Measurements from ENCODE around the gene KMT2C.

Gene KMT2C

DNA sequence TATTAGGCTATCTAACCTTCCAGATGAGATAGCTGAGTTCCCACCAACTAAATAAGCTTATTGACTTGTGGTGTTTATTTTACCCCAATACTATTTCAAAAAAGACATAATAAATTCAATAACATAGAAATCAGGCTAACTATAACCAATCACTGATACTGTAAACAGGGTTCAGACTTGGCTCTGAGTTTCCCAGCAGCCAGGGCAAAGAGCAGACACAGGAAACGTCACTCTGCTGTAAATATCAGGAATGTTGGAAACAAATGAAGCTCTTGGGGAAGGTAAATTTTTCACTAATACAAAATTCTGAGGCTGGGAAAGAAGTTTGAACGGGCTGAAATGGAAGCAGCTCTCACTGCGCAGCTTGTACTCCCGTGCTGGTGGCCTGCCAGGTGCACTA lies 295.7 kb downstream of the KMT2C start:
- no peak for DNase-seq (ENCODE audit: low read depth in 2 of 2)

DNA sequence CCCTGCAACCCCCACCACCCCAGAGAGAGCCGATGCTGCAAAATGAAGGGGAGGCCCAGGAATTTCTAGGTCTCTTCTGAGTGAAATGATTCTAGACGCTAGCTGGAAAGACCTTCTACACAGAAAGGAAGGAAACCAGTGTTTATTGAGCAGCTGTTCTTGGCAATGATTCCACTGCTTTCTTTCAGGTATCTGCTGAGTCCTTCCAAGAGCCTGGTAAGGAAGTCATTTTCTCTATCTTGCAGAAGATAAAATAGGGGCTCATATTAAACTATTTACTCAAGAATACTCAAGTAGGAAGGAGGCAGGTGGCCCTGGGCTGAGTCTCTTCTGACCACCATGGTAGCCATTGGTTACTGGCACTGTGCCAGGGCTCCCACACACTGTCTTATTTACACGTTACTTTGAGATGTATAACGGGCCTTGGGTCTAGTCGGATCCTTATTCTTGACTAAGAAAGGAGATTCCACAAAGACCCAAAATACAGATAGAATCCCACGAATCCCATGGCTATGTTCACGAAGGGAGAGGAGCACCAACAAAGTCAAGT lies 298.3 kb downstream of the KMT2C start:
- no peak for DNase-seq (ENCODE audit: low read depth in 2 of 2)

DNA sequence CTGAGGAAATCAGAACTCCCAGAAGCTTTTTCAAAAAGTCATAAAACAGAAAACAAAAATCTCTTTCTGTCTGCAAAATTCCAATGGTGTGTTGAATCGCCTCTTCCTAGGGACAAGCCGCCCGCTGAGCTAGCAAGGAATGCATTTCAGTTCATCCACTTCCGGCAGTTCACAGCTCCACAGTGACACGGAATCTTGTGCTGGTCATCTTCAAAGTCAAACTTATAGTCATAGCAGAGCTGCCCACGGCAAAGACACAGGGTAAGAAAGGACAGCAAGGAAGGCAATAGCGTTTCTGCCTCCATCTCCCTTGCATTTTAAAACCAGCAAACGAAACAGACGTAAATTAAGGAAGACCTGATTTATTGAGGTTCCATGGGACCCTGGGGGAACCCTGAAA lies 299.1 kb downstream of the KMT2C start:
- DNase-seq (ENCODE audit: low read depth in 2 of 2) = no peak

DNA sequence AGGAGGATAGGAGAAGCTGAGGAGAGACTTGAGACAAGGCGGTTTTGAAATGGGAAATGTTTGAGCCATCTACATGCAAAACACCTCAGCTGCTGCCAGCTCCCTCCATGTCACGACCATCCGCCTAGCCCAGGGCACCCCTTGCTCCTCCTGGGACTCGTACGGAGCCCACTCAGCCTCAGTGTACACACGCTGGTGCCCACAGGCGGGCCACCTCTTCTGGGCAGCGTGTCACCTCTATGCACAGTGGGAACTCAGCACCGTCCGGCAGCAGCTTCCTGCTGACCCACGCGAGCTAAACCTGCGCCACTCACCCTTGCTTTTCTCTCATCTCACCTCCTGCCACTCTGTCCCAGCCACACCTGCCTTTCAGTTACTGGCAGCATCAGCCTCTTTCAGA lies 302.0 kb downstream of the KMT2C start:
- DNase-seq (ENCODE audit: low read depth in 2 of 2) = no peak

DNA sequence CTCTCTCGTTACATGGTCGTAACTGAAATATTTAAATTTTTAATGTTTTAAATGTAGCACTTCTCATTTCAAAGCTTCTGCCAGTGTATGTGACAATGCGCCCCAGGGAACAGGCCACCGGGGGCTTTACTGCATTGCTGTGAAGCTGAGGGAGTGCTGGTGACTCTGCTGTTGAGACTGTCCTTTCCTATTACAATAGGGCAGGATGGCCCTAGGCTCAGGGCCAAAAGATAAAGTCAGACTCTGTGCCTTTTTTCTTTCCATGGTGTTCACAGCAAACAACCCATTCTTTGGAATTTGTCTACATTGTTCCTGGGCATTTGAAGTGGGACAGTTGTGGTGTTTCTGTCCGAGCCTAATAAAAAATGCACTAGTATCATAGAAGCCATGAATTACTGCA lies 303.0 kb downstream of the KMT2C start:
- no peak for DNase-seq (ENCODE audit: low read depth in 2 of 2)

DNA sequence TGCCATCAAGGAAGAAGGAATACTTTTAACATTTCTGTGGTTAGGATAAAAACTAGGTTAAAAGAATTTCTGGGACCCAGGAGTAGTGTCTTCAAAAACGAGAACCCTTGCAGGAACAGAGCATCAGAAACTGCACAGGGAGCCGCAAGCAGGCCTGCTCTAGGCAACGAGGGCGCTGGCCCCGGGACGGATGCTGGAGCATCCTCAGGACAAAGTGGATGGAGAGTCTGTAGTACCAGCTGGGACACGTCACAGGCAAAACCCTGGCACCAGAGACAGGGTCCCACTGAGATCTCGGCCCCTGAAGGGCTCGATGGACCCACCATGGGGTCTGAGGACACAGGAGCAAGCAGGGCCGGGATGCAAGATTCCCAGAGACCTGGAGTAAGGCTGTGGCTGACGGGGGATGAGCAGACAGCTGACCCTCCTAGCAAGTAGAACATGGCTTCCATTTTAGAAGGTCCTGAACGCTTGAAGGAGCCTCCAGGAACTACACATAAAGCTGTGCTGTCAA lies 303.8 kb downstream of the KMT2C start:
- DNase-seq (ENCODE audit: low read depth in 2 of 2) = no peak

DNA sequence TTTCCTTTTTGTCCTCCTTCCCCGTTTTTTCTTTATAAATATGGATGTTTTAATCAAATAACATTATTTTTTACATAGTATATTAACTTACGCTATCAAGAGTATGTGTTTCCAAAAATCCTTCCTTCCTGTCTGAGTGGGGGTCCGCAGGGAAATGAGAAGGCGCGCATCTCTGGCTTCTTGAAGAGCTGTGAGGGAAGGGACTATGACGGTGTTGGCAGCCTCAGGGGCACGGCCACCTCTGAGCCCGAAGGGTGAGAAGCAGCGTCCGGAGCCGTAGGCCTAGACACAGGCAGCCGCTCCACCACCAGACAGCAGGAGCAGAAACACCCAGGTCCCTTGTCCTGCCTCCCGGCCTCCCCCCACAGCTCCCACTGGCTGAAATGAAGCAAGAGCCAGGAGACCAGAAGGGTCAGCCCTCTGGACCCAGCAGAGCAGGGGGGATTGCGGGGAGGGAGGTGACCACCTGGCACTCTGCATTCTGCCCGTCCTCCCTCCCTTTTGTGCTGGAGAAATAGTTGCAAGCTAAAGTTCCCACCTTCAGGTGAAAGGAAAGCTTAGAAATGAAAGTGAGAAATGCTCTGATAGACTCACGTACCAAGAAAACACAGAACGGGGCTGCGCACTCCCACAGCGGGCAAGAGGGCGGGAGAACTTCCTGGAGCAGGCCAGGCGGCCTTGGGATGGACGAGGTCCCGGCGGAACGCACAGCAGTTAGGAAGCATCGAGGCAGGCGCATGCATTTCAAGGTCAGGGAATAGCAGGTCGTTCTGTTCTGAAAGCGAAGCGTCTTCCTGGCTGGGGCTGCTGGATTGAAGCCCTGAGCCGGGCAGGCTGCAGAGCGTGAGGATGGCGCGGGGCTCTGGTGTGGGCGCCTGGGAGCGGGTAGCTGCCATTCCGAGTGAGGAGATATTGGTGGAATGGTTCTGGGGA lies 304.9 kb downstream of the KMT2C start:
- DNase-seq (ENCODE audit: low read depth in 2 of 2) = no peak

DNA sequence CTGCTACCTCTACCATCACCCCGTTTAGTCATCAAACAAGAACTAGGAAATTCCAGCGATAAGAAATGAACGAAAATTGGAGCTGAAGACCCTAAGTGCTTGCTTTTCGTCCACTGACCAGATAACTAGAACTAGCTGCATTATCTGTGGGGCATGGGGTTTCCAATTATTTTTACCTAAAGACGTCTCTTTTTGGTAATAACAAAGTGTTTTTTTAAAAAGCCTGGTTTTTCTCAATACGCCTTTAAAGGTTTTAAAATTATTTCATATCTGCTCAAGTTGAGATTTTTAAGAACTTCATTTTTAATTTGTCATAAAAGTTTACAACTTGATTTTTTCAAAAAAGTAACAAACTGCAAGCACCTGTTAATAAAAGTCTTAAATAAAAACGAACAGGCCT lies 306.1 kb downstream of the KMT2C start:
- no peak for DNase-seq (ENCODE audit: low read depth in 2 of 2)

DNA sequence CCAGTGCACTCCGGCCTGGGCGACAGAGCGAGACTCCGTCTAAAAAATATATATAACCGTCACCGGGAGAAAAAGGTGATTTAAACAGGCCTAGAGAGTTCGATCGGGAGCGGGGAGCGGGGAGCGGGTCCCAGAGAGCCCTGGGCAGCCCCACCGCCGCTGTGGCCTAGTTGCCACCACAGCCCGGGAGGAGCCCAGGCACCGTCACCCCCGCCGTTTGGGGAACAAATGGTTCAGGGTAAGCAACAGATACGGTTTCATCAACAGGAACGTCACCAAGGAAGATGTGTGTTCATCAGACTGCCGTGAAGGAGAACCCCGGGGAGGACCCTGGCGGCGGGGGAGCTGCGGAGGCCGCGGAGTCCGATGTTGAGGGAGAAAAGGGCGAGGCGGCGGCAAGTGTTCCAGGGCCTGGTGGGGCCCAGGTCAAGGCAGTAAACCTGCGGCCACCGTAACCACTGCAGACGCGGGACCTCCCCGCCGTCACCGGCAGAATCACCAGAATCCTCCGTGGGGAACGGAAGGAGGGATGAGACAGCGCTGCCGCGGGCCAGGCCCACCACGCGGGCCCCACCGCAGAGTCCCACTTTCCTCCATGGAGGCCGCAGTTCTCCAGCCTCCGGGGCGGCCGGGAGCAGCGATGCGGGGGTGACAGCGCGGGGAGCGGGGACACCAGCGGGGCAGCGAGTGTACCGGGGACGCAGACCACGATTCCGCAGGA lies 306.9 kb downstream of the KMT2C start:
- no peak for DNase-seq (ENCODE audit: low read depth in 2 of 2)

DNA sequence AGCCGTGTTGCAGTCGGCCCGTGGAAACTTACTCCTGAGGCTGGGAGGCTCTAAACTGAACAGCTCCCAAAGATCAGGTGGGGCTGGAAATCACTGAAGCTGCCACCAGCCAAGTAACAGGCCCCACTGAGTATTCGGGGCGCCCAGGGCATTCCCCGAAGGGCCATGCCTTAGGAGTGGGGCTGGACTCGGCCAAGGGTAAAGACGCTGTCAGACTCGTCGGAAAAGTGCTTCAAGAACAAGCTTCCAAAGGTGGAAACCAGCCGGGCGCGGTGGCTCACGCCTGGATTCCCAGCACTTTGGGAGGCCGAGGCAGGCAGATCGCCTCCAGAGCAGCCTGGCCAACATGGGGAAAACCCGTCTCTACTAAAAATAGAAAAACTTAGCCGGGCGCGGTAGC lies 307.6 kb downstream of the KMT2C start:
- no peak for DNase-seq (ENCODE audit: low read depth in 2 of 2)

DNA sequence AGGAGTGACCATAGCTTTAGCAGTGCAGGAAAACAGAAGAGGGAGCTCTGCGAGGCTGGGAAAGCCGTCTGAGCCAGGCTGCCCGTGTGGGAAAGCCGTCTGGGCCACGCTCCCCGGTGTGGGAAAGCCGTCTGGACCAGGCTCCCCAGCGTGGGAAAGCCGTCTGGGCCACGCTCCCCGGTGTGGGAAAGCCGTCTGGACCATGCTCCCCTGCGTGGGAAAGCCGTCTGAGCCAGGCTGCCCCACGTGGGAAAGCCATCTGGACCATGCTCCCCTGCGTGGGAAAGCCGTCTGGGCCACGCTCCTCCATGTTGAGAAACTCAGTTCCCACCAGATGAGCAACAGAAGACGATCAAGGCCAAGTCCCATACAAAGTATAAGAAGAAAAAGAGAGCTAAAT lies 308.6 kb downstream of the KMT2C start:
- DNase-seq (ENCODE audit: low read depth in 2 of 2) = no peak

DNA sequence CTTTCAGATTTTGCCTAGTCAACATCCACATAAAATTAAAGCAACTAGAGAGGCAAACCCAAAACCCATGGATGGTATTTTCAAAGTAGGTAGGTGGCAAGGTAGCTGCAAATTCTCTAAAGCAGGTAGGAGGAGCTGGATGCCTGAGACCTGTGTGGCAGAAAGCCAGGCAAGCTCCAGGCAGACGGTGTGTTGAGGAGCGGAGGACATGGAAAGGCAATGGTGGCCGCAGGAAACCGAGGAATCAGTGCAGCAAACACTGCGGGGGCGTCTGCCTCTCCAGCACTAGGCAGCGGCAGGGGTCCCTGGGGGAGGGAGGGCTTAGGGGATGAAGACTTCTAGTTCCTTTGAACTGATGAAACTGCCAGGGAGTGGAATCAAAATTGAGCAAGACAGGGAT lies 309.1 kb downstream of the KMT2C start:
- DNase-seq (ENCODE audit: low read depth in 2 of 2) = no peak

DNA sequence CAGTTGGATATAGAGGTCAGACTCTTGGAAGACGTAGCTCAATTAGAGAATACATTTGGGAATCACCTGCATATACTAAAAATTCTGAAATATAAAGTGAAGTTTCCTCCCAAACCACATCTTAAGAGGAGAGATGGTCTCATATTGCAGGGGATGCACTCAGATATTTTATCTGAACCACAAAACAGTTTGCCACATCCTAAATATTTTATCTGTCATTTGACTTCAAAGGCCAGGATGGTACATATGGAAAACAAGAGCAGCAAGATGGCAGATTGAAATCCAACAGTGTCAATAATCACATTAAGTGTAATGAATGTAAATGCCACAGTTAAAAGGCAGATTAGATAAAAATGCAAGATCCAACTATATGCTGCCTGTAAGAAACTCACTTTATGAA lies 313.3 kb downstream of the KMT2C start:
- no peak for DNase-seq (ENCODE audit: low read depth in 2 of 2)

DNA sequence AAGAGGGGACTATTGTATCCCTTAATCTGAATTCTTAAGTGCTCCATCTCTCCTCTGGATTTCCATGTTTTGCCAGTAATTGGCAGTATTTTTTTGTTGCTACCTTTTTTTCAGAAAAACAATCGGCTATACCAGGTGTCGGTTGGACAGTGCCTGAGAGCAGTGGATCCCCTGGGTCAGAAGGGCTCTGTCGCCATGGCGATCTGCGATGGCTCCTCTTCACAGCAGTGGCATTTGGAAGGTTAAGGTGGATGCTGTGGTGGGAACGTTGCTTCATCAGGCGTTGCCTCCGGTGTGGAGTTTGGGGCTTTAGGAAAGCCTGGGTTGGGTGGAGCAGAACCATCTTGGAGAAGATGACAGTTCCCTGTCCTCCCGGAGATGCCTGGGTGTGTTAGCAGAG lies 314.4 kb downstream of the KMT2C start:
- DNase-seq (ENCODE audit: low read depth in 2 of 2) = no peak

DNA sequence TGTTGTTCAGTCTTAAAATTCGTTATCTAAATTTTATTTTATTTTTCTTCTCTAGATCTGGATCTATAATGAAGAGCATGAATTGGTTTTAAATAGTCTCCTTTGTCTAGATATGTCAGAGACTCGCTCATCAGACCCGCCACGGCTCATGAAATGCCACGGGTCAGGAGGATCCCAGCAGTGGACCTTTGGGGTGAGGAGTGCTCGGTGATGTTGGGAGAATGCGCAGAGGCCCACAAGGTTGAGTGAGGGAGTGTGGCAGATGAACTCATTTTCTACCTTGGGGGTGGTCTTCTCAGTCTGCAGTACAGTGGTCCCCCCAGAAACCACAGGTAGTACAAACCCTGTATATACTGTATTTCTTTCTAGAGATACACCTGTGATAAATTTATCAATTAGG lies 315.0 kb downstream of the KMT2C start:
- no peak for DNase-seq (ENCODE audit: low read depth in 2 of 2)

DNA sequence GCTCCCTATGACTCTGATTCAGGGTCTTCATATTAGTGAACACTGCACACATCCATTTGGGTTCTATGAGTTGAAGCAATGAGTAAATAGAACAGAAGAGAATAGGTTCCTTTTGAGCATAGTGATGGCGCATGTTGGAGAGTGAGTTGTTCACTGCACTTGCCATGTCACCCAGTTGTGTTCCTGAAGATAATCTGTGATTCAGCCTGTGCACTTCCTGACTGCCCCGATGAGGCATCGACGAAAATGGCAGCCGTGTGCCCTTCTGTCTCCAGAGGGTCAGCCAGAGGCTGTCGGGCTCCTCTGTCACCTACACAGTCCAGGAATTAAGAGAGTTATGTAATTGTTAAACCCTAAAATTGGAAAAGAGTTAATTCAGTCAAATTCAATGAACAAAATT lies 315.6 kb downstream of the KMT2C start:
- no peak for DNase-seq (ENCODE audit: low read depth in 2 of 2)

DNA sequence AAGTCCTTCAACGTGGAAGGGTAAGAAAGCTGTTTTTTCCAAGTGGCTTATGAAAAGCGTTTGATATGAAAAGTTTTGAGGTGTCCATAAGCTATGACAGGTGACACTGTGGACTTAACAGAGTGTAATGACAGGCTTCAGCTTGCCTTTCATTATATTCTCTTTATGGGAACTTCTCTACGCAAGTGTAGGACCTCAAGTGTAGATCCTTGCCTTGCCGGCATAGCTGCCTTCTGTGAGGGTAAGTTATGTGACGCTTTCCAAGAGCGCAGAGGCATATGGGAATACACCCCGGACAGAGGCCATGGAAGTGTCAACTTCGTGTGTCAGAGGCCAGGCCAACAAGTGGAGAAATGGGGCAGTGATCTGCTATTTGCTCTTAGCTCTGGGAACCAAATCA lies 318.4 kb downstream of the KMT2C start:
- DNase-seq (ENCODE audit: low read depth in 2 of 2) = no peak

DNA sequence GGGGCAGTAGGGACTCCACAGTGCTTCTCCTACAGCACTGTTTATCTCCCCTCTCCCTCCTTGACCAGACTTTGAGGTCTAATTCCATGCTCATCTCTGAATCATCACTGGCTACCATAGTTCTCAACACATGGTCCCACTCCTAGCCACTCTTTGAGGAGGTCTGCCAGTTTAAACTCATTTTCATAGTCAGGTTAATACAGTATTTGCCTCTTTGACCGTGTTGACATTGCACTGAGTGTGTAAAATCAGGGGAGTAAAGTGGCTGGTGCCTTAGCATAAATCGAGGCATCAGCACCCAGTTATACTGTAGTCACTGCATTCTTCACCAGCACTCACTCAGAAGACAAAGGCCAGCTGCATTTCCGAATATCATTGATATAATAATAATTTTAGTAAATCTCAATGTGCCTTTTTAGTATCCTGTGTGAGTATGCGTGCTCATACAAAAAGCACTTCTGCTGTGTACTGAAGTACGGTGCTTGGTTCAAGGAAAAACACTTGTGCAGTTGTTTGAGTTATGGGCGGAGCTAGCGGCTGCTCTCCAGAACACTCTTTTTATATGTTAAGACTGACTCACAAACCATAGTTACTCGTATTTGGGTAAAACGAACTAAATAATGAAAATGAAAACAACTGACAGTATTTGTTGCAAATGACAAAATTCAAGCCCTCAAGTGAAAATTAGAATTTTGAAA lies 320.6 kb downstream of the KMT2C start:
- DNase-seq (ENCODE audit: low read depth in 2 of 2) = no peak

DNA sequence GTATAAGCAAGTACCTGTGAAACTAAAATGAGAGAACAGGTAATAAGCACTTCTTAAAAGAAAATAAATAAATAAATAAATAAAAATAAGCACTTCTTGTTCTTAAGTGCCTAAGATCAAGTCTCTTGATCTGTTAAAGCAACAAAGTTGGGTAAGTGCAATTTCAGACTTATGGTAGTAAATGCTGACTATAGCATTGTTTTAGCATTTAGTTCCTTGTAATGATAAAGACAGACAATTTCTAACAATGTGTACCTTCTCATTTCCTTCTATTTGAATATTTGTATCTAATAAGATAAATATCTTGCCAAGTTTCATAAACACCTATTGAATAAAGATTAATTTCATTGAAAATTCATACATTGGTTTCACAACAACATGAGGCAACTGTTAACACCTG lies 323.0 kb downstream of the KMT2C start:
- DNase-seq (ENCODE audit: low read depth in 2 of 2) = no peak

DNA sequence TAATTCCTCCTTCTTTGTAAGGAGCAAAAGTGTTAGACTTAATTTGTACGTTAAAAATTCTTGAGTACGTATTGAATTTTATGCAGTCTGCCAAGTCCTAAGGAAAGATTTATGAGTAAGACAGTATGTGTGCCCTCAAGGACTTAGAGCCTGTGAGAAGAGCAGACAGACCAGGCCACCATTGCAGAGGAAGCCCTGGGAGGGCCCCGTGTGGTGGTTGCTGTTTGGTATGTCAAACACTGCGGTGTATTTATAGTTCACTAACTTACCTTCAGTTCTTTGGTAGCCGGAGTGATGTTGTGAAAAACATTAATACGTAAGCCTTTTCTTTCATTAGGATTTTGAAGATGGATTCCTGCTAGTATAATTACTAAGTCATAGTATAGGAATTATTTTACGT lies 327.4 kb downstream of the KMT2C start:
- no peak for DNase-seq (ENCODE audit: low read depth in 2 of 2)

DNA sequence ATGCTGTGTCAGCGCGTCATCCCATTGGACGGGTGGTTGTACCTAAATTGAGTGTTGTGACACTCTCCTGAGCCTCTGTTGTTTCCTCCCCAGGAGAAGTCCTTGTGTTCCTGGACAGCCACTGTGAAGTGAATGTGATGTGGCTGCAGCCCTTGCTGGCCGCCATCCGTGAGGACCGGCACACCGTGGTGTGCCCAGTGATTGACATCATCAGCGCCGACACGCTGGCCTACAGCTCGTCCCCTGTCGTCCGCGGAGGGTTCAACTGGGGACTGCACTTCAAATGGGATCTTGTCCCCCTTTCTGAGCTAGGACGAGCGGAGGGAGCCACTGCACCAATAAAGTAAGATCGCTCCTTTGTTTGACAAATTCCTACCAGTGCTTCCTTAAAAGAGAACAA lies 327.9 kb downstream of the KMT2C start:
- DNase-seq (ENCODE audit: low read depth in 2 of 2) = no peak

DNA sequence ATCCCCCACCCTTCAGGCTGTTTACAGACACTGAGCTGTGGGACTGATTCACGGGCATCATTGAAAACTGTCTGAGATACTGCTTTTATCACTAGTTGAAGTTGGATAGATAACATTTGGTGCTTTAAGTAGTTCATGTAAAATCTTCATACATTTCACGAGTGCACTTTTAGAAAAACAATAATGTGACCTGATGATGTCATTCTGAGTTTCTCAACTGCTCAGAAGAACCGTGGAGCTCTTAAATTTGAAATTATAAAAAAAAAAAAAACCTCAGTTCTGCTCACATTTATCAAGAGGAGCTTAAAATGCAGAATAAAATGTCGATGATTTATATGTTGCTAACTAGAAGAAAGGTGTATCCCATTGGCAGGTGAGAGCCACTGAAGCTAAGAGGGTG lies 328.8 kb downstream of the KMT2C start:
- DNase-seq (ENCODE audit: low read depth in 2 of 2) = no peak
